T-helper 1 cell treated with Interleukin-12 subunit alpha and Interleukin-12 subunit beta and Interleukin-4 antibody, amounts not matched to agents 30 μg/mL and 1 μg/mL, for 36 hours (primary cell): Measurements from ENCODE around the gene TNNC2.
"Not testable (repeated sequence)": the region's sequence is repeated elsewhere in the genome, so short reads cannot be mapped to it uniquely, and the experiment has no call there.

ENCODE experiments used
- H3K27ac Mint-ChIP-seq: one replicate; pipeline ENCODE4 v1.8.0; 2021; ENCODE audit warnings: mild to moderate bottlenecking, mixed read lengths
- H3K27me3 Mint-ChIP-seq: one replicate; pipeline ENCODE4 v1.8.0; 2021; ENCODE audit warnings: low read depth, mixed read lengths
- H3K36me3 Mint-ChIP-seq: one replicate; pipeline ENCODE4 v1.8.0; 2021; ENCODE audit warnings: low read depth, mixed read lengths
- H3K4me1 Mint-ChIP-seq: one replicate; pipeline ENCODE4 v1.8.0; 2021; ENCODE audit warnings: low read depth, mixed read lengths
- H3K4me3 Mint-ChIP-seq: one replicate; pipeline ENCODE4 v1.8.0; 2021; ENCODE audit warnings: mild to moderate bottlenecking, moderate library complexity, mixed read lengths
- H3K9me3 Mint-ChIP-seq: one replicate; pipeline ENCODE4 v1.8.0; 2021; ENCODE audit warnings: mixed read lengths

The TNNC2 gene

DNA sequence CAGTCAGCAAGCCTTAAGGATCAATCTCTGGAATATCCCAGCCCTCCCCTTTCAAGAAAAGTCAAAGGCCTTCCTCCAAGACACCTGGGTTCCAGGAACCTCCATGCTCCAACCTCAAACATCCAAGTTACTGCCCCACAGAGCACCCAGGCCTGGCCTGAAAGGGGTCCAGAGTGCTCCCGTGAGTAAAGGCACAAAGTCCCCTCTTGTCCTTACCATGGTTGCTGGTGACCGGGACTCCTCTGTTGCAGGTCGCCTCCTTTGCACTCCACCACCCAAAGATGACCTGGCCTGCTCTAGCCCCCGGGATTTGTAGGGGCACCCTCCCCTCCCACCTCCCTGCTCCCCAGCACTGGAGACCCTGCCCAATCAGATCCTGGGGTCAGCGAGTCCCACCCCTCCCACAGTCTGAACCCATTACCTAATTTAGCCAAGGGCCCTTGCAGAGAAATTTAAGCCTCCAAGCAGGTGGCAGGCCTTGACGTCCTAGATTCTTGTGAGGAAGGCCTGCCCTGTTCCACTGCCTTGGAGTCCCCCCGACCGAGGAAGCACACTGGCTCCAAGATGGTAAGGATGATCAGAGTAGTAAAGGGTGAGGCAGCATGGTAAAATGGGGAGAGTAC is at the start of gene TNNC2:
TSS of gene TNNC2 (minus strand) at position 283 of the 623 bp plus-strand sequence. CDS start at position 219, 64 bp downstream.
- Mint-ChIP-seq H3K27me3 (peaks cover 46% of the 10 kb centered on the region), H3K9me3 (no peaks in the 10 kb centered on the region), H3K27ac (no peak within 1 kb of the TSS), H3K4me3 (no peak within 1 kb of the TSS), H3K4me1 (peaks cover 16% of the 10 kb centered on the region), H3K36me3 (peaks cover 2% of the 10 kb centered on the region)

DNA sequence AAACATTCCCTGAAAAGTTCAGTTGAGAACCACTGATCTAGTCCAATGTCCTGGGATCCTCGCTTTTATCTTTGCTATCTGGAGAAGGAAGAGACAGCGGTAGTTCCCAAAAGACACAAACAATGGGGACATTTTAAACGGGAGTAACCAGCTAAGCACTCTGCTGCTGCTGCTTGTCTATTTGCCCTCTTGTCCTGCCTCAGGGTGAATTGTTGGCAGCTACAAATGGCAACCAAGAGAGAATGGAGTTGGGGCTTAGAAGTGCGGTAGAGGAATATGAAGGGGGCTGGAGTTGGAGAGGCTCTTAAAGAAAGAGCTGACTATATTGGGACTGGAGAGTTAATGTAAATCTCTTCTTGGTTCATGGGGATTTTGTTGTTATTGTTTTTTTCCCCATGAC is 47.5 kb upstream of the TNNC2 start:
- Mint-ChIP-seq H3K4me3 (no peak overlapping the region), H3K36me3 (peaks cover 8% of the 10 kb centered on the region), H3K27me3 (no peaks in the 10 kb centered on the region), H3K9me3 (no peaks in the 10 kb centered on the region), H3K27ac (no peak overlapping the region), H3K4me1 (no peaks in the 10 kb centered on the region)

DNA sequence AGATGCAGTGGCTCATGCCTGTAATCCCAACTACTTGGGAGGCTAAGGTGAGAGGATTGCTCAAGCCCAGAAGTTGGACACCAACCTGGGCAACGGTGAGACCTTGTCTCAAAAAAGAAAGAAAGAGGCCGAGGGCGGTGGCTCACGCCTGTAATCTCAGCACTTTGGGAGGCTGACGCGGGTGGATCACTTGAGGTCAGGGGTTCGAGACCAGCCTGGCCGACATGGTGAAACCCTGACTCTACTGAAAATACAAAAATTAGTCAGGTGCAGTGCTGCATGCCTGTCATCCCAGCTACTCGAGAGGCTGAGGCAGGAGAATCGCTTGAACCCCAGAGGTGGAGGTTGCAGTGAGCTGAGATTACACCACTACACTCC is 47.0 kb upstream of the TNNC2 start:
- not testable (repeated sequence) for H3K36me3 Mint-ChIP-seq, H3K4me1 Mint-ChIP-seq, H3K27ac Mint-ChIP-seq, H3K4me3 Mint-ChIP-seq, H3K27me3 Mint-ChIP-seq, H3K9me3 Mint-ChIP-seq

DNA sequence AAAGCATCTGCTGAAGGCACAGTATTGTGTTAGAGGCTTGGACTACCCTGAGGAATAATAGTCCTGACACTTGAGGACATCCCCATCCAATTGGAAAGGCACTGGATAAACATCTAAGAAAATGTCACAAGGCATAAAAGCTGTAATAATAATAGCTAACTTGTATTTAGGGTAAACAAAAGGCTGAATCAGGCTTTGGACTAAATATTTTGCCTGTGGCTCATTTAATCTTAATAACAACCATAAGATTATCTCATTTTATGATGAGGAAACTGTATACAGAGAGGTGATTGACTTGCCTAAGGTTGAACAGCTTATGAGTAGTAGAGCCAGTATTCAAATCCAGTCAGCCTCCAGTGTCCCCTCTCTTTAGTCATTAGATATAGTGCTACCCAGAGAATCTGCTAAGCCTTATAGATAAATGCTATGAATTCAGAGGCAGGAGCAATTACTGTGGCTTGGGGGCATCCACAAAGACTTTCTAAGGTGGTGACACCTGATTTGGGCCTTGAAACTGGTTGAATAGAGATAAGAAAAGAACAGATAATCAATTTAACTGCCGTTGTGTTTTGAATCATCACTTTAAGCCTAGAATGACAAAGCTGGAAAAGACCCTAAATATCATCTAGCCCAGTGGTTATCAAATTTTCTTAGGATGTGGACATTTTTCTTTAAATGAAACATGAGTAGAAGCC is 46.4 kb upstream of the TNNC2 start:
- peaks cover 8% of the 10 kb centered on the region for H3K36me3 Mint-ChIP-seq
- H3K27me3 Mint-ChIP-seq: no peaks in the 10 kb centered on the region
- H3K4me3 Mint-ChIP-seq: no peak overlapping the region
- H3K4me1 Mint-ChIP-seq: no peaks in the 10 kb centered on the region
- no peaks in the 10 kb centered on the region for H3K9me3 Mint-ChIP-seq
- H3K27ac Mint-ChIP-seq: no peak overlapping the region

GRCh38 chr20:45872626-45873025 is 45.5 kb upstream of the TNNC2 start:
- H3K9me3 Mint-ChIP-seq: no peaks in the 10 kb centered on the region
- peaks cover 1% of the 10 kb centered on the region for H3K4me1 Mint-ChIP-seq
- no peak overlapping the region for H3K4me3 Mint-ChIP-seq
- no peak overlapping the region for H3K27ac Mint-ChIP-seq
- H3K36me3 Mint-ChIP-seq: peaks cover 8% of the 10 kb centered on the region
- H3K27me3 Mint-ChIP-seq: no peaks in the 10 kb centered on the region

- Mint-ChIP-seq H3K36me3 (peaks cover 7% of the 10 kb centered on the region), H3K27me3 (no peaks in the 10 kb centered on the region), H3K9me3 (no peaks in the 10 kb centered on the region), H3K4me3 (no peak overlapping the region), H3K27ac (no peak overlapping the region), H3K4me1 (peaks cover 5% of the 10 kb centered on the region)
Measured at GRCh38 chr20:45867819-45868176, 40.7 kb upstream of the TNNC2 start.

- Mint-ChIP-seq H3K27ac (no peak overlapping the region), H3K4me1 (peaks cover 5% of the 10 kb centered on the region), H3K36me3 (peaks cover 5% of the 10 kb centered on the region), H3K4me3 (no peak overlapping the region), H3K27me3 (no peaks in the 10 kb centered on the region), H3K9me3 (no peaks in the 10 kb centered on the region)
Measured at GRCh38 chr20:45867136-45867818, 40.2 kb upstream of the TNNC2 start.

- H3K4me3 Mint-ChIP-seq: no peak overlapping the region
- H3K9me3 Mint-ChIP-seq: no peaks in the 10 kb centered on the region
- H3K4me1 Mint-ChIP-seq: peaks cover 5% of the 10 kb centered on the region
Measured at GRCh38 chr20:45866454-45866853, 39.3 kb upstream of the TNNC2 start.

GRCh38 chr20:45863543-45864470 is 36.7 kb upstream of the TNNC2 start:
- Mint-ChIP-seq H3K27me3 (no peaks in the 10 kb centered on the region), H3K4me1 (peaks cover 12% of the 10 kb centered on the region), H3K27ac (no peak overlapping the region)

More at GRCh38 chr20:45866454-45866853, 39.3 kb upstream of the TNNC2 start:
- no peaks in the 10 kb centered on the region for H3K27me3 Mint-ChIP-seq
- no peak overlapping the region for H3K27ac Mint-ChIP-seq
- peaks cover 3% of the 10 kb centered on the region for H3K36me3 Mint-ChIP-seq

DNA sequence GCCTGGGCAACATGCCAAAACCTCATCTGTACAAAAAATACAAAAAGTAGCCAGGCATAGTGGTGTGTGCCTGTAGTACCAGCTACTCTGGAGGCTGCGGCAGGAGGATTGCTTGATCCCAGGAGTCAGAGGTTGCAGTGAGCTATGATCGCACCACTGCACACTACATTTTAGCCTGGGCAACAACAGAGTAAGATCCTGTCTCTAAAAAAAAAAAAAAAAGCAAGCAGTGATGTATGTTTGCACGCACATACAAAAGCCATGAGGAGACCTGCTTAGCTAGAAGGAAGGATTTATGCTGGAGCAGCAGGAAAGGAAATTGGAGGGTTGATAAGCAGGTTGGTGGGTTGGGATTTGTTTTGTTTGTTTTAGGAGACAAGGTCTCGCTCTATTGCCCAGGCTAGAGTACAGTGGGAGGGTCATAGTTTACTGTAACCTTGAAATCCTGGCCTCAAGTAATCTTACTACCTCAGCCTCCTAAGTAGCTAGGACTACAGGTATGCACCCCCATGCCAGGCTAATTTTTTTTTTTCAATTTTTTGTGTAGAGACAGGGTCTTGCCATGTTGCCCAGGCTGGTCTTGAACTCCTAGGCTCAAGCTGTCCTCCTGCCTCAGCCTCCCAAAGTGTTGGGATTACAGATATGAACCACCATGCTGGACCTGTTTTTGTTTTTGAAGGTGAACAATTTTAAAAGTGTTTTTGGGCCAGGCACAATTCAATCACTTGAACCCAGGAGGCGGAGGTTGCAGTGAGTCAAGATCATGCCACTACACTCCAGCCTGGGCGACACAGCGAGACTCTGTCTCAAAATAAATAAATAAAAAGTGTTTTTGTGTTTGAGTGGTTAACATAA is 34.3 kb upstream of the TNNC2 start:
- Mint-ChIP-seq H3K9me3 (no peaks in the 10 kb centered on the region), H3K27me3 (no peaks in the 10 kb centered on the region), H3K4me1 (peaks cover 23% of the 10 kb centered on the region), H3K4me3 (no peak overlapping the region), H3K36me3 (peaks cover 10% of the 10 kb centered on the region), H3K27ac (no peak overlapping the region)

More at GRCh38 chr20:45863543-45864470, 36.7 kb upstream of the TNNC2 start:
- Mint-ChIP-seq H3K9me3 (no peaks in the 10 kb centered on the region), H3K4me3 (no peak overlapping the region), H3K36me3 (peaks cover 6% of the 10 kb centered on the region)

DNA sequence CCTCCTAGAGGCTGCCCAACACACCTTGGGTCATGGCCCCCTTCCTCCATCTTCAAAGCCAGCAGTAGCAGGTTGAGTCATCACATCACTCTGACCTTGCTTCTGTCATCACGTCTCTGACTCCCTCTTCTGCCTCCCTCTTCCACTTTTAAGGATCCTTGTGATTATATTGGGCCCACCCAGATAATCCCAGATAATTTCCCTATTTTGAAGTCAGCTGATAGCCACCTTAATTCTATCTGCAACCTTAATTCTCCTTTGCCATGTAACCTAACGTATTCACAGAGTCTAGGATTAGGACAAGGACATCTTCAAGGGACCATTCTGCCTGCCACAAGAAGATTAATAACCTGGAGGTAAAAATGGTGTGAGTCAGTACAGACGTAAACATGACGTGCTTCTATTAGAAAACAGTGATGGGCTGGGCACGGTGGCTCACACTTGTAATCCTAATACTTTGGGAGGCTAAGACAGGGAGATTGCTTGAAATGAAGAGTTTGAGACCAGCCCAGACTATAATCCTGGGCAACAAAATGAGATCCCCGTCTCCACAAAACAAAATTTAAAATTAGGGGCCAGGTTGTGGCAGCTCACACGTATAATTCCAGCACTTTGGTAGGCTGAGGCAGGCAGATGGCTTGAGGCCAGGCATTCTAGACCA is 33.6 kb upstream of the TNNC2 start:
- no peak overlapping the region for H3K27ac Mint-ChIP-seq
- H3K4me3 Mint-ChIP-seq: no peak overlapping the region
- no peaks in the 10 kb centered on the region for H3K27me3 Mint-ChIP-seq
- H3K9me3 Mint-ChIP-seq: no peaks in the 10 kb centered on the region
- H3K4me1 Mint-ChIP-seq: peaks cover 28% of the 10 kb centered on the region
- peaks cover 10% of the 10 kb centered on the region for H3K36me3 Mint-ChIP-seq

DNA sequence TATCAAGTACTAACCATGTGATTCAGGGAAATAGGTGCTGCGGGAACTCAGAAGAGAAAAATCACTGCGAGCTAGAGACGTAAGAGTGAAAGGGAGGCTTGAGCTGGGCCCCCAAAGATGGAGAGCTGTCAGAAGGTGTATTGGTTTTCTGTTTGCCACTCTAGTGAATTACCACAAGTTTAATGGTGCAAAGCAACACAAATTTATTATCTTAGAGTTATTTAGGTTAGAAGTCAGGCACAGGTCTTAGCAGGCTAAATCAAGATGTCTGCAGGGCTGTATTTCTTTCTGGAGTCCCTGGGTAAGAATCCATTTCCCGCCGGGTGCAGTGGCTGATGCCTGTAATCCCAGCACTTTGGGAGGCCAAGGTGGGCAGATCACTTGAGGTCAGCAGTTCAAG is 32.8 kb upstream of the TNNC2 start:
- Mint-ChIP-seq H3K27me3 (no peaks in the 10 kb centered on the region), H3K27ac (no peak overlapping the region), H3K4me1 (peaks cover 32% of the 10 kb centered on the region), H3K36me3 (peaks cover 10% of the 10 kb centered on the region), H3K4me3 (no peak overlapping the region), H3K9me3 (no peaks in the 10 kb centered on the region)

- H3K27ac Mint-ChIP-seq: peak overlapping the region; percentile 99
- no peaks in the 10 kb centered on the region for H3K27me3 Mint-ChIP-seq
- H3K9me3 Mint-ChIP-seq: no peaks in the 10 kb centered on the region
- peaks cover 34% of the 10 kb centered on the region for H3K4me1 Mint-ChIP-seq
- peaks cover 7% of the 10 kb centered on the region for H3K36me3 Mint-ChIP-seq
- H3K4me3 Mint-ChIP-seq: peak overlapping the region; percentile 97
Measured at GRCh38 chr20:45857882-45858216, 30.7 kb upstream of the TNNC2 start.
